ENCODE results near the gene DDX41.
A peak's percentile ranks its signal among the peaks of the same experiment; 100 is the strongest.
"Not testable (repeated sequence)": the region's sequence is repeated elsewhere in the genome, so short reads cannot be mapped to it uniquely, and the experiment has no call there.

DDX41 gene

GRCh38 chr5:177516601-177517568, at the start of gene DDX41:
DDX41 (minus strand) TSS chr5:177516961; CDS start chr5:177516945, 16 bp downstream.
- peak; percentile 97 for DNase-seq

DNA sequence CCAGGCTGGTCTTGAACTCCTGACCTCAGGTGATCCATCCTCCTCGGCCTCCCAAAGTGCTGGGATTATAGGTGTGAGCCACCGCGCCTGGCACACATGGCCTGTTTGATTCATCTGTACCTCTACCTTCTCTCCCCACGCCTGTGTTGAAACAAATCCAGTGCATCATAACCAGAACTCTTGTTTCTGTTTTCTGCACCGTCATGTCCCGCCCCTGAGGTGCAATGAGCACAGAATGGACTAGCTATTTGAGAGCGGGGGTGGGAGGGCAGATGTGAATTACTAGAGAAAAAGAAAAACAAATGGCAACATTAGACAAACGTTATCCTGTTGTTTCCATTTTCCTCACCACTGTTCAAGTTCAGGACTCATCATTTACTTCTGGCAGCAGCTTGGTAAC, 48.3 kb upstream of the DDX41 start:
- no peak for DNase-seq

- not testable (repeated sequence) for DNase-seq
Measured at GRCh38 chr5:177559446-177559941, 42.7 kb upstream of the DDX41 start.

DNA sequence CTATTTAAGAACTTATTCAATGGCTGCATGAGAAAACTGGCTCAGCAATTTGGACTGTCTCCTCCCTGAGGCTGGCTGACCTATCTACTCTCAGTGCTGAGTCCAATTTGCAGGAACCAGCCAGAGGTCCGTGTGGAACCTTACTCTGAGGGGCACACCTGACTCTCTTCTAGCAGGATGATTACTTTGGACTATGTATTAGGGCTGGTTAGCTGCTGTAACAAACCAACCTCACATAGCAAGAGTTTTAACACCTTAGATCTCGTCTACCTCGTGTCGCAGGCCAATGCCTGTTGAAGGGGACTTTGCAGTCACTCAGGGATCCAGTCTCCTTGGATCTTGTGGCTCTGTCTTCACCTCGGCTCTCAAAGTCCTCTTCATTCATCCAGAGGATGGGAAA, 41.0 kb upstream of the DDX41 start:
- no peak for DNase-seq

DNA sequence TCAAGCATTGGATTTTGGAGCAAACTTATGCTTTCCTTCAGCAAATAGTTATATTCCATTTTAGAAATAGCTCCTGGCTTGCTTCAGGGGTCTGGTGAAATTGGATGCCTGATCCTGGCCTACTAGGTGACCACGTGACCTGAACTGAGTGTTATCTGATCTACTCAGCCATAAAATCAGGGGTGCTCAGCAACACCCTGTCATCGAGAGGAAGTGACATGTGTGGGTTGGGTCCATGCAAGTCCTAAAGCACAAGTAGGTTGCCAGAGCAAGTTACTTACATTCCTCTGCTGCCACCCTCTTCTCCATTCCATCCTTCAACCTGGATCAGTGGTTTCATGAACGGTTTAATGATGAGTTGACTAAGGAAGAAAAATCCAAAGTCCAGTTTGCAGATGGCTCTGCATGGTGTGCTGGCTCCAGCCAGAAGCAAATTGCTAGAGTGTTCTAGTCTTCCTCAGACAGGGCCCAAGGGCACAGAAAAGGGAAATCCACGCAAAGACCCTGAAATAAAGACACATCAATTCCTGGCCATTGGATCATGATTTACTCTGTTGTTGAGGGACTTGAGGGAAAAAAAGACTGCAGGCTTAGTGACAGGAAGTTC, 40.4 kb upstream of the DDX41 start:
- DNase-seq: no peak

DNA sequence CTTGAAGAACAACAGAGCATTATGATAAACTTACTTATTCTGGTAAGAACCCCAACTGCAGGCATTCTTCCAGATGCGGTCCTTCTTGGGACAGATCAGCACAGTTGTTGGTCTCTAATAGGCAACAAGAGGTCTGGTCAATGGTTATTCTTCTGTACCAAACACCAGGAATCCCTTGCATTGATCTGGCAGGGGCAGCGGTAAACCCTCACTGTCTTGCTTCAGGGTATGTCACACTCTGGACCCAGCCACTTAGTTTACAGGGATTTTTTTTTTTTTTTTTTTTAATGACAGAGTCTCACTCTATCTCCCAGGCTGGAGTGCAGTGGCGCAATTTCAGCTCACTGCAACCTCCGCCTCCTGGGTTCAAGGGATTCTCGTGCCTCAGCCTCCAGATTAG, 38.9 kb upstream of the DDX41 start:
- DNase-seq: no peak

DNA sequence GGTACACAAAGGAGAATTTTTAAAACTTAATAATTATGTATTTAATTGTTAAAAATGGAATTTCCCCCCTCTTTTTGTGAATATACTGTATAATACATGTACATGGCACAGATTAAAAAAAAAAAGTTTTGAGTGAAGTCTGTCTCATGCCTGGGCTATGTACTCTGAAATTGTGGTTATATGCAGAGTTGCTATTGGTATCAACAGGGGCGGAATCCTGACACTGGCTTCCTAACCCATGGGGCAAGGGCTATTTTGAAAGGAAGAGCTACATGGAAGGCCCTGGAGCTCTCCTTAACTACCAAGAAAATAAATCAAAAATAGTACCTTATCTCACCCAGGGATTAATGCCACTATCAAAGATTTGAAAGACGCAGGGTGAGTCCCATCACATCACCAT, 38.5 kb upstream of the DDX41 start:
- no peak for DNase-seq

GRCh38 chr5:177554474-177555111, 37.8 kb upstream of the DDX41 start, which contains the start of gene FAM193B:
FAM193B (minus strand) TSS chr5:177554563; CDS start chr5:177554458, 105 bp downstream.
- DNase-seq: peak; percentile 88 to 89

DNA sequence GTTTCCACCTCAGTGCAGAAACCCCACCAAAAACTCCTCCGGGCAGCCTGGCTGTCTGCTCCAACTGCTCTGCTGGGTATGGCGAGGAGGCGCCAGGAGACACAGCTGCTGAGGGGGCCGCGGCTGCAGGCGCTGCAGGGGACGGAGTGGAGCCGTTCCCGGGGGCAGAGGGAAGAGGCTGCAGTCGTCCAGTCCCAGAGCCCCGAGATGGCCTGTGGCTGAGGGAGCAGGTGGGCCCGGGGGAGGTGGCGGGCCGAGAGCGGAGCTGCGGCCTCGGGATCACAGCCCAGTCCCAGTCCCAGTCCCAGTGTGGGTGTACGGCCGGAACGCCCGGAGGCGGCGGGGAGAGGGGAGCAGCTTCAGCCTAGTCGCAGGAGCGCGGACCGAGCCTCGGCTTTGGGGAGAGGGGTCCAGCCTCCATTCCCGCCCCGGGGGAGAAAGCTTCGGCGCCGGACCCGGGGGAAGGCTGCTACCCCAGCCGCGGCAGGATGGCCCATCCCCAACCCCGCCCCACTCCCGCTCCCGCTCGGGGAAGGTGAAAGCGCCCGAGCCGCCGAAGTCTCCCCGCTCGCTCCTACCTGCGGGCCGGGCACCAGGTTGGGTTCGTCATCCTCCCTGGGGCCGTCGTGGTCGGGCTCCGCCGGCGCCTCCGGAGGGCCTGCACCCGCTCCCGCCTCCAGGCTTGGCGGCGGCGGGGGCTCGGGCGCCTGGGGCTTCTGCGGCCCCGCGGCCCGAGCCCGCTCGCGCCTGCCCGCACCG, 37.1 kb upstream of the DDX41 start:
- no peak for DNase-seq

GRCh38 chr5:177552839-177553455, 36.2 kb upstream of the DDX41 start:
- DNase-seq: no peak

DNA sequence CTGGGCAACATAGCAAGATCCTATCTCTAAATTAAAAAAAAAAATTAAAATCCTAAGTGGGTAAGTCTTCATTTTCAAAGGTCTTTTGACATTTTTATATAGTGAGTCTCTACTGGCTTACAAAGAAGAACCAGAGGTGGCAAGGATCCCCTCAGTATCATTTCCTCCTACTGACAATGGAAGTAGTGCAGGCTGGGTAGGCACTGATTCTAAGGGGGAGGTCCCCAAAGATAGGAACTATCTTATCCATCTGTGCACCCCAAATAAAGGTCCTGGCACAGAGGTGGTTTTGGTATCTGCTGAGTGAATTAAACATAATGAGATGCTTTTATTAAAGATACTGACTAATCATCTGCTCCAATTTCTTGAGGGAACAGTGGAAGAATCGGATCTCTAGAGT, 33.4 kb upstream of the DDX41 start:
- no peak for DNase-seq

DNA sequence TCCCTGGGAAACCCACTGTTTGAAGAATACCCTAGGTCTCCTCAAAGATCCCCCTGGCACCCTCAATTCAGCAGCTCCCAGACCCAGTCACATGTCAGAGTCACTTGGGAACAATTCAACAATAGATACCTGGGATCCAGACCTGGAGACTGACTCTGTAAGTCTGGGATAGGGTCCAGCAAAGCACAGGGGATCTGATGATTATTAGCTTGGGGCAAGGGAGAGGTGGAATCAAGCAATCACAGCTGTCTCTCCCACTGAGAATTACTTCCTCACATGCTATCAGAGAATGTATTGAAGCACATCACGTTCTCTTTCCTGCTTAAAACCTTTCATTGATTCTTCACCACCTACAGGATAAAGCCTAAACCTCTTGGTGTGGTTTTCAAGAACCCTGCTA, 31.7 kb upstream of the DDX41 start:
- no peak for DNase-seq

- DNase-seq: no peak
Measured at GRCh38 chr5:177547736-177548135, 31.0 kb upstream of the DDX41 start.

DNA sequence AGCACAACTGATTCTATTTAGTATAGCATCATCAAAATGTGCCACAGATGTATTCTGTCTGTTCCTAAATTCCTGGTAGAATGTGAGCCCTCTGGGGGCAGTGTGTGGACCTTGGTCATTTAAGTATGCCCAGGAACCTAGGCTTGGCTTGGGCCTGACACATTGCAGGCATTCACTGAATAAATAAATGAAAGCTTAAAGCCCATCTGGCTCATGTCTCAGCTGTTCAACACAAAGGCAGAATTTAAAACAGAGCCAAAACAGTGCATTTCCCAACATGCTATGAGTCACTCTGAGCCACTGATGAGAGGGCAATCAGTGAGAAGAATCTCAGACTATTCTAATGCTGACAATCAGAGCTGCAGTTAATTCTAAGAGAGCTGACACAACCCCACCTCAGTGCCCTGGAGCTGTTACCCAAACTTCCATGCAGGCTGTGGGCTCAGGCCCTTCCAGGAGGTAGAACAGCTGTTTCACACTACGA, 29.5 kb upstream of the DDX41 start:
- no peak for DNase-seq

GRCh38 chr5:177545487-177546257, 28.9 kb upstream of the DDX41 start:
- no peak for DNase-seq

DNA sequence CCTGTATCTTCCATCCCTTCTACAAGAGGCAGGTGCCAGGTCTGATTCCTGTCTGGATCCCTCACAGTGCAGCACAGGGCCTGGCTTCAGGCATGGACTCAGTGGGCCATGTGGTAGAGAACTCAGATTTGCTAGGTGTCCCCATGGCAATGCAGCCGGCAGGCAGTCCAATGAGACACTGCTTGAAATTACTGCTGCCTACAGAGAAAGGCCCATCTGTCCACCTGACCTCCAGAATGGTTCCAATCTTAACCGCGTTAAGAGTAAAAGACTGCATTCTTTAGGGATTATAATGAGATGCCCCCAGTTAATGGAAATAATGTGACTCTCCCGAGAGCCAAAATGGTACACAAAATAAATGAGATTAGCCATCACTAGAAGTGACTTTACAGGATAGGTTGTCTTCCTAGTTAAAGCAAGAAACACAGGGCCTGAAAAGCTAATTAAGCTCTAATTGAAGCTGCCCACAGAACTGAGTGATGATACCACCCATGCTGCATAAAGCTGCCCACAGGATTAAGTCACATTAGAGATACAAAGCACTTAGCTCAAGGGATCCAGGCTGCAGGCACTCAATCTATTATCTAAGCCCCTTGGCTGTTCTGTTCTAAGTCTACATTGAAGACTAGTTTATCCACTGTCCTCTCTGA, 26.2 kb upstream of the DDX41 start:
- DNase-seq: no peak

DNA sequence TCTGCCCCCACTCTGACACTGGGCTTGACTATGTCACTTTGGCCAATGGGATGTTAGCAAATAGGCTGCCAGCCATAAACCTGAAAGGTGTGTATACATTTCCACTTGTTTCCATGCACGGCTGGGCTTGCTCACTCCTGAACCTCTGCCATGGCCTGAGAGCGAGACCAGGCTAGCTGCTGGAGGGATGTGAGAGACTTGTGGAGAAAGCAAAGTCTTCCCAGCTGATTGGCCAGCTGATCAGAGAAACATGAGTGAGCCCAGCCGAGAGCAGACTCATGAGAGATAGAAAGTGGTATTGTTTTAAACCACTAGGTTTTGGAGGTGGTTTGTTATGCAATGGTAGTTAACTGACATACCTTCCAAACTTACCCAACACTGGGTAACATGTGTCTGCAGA, 23.7 kb upstream of the DDX41 start:
- DNase-seq: no peak

DNA sequence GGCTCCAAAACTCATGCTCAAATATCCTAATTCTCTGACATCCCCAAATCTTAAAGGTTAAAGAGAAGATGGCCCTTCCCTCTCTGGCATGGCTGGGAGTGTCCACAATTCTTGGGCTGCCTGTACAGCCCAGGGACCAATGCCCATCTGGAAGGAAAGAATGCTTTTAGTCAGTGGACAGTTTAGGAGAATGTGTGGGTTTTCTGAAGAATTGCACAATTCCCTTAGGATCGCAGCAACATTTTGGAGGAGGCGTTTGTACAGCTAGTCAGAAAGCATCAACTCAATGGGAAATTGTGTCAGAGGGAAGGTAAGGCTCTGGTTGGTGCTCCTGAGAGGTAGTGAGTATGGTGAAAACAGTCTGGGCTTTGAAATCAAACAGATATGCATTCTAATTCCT, 22.6 kb upstream of the DDX41 start:
- no peak for DNase-seq

GRCh38 chr5:177538876-177539275, 22.1 kb upstream of the DDX41 start:
- no peak for DNase-seq
